ENCODE results near the gene ATP5F1E. TPM values are rescaled to one million over a fixed set of nuclear protein-coding genes. Genes with fewer than 3 reads are reported as not detected.

The ATP5F1E gene
- total and polyA plus RNA-seq, 4 donors, result 11.7 to 148 (median 27.7) TPM

- no peak overlapping the region for H3K27ac ChIP-seq (ENCODE audit: low read depth in 1 of 2, low read length in 2 of 2)
- H3K27me3 ChIP-seq (ENCODE audit: control insufficient read depth in 4 of 4, insufficient read depth in 4 of 4, low read length in 3 of 4), result no peaks in the 10 kb centered on the region
- H3K4me1 ChIP-seq (ENCODE audit: control insufficient read depth in 4 of 4, insufficient read depth in 4 of 4, low read length in 3 of 4), result peaks cover 11 to 52% (median 35%) of the 10 kb centered on the region in 4 donors
- H3K9me3 ChIP-seq (ENCODE audit: control insufficient read depth in 4 of 4, low read length in 3 of 4), result no peaks in the 10 kb centered on the region
- peak; percentile 26 for DNase-seq (ENCODE audit: low spot score)
- 95% methylated on average over 10 of the region's 10 CpGs for WGBS
- H3K36me3 ChIP-seq (ENCODE audit: control insufficient read depth in 4 of 4, insufficient read depth in 3 of 4, low read depth in 1 of 4, low read length in 3 of 4), result peaks cover 5 to 39% (median 24%) of the 10 kb centered on the region in 4 donors
- no peak overlapping the region for H3K4me3 ChIP-seq (ENCODE audit: low read depth in 1 of 3, low read length in 3 of 3)
- TF ChIP-seq CTCF (IDR thresholded peaks at IDR 0.05; ENCODE audit: low read depth, low read length, missing input control), result no peak
- TF ChIP-seq SP1 (IDR thresholded peaks at IDR 0.05), result no peak
- no peak for TF ChIP-seq EGR1 (IDR thresholded peaks at IDR 0.05; ENCODE audit: low read depth in 2 of 2)
- TF ChIP-seq RAD21 (IDR thresholded peaks at IDR 0.05), result no peak
- TF ChIP-seq YY1 (IDR thresholded peaks at IDR 0.05), result no peak
- no peak for TF ChIP-seq JUND (IDR thresholded peaks at IDR 0.05)
- TF ChIP-seq NR2F2 (IDR thresholded peaks at IDR 0.05), result no peak
- TF ChIP-seq TAF1 (conservative IDR thresholded peaks at IDR 0.05), result no peak
- no peak for TF ChIP-seq HNF4A (conservative IDR thresholded peaks at IDR 0.05)
- TF ChIP-seq, protein P1, sequence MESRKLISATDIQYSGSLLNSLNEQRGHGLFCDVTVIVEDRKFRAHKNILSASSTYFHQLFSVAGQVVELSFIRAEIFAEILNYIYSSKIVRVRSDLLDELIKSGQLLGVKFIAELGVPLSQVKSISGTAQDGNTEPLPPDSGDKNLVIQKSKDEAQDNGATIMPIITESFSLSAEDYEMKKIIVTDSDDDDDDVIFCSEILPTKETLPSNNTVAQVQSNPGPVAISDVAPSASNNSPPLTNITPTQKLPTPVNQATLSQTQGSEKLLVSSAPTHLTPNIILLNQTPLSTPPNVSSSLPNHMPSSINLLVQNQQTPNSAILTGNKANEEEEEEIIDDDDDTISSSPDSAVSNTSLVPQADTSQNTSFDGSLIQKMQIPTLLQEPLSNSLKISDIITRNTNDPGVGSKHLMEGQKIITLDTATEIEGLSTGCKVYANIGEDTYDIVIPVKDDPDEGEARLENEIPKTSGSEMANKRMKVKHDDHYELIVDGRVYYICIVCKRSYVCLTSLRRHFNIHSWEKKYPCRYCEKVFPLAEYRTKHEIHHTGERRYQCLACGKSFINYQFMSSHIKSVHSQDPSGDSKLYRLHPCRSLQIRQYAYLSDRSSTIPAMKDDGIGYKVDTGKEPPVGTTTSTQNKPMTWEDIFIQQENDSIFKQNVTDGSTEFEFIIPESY (IDR thresholded peaks at IDR 0.05), result no peak
- TF ChIP-seq FOXA2 (IDR thresholded peaks at IDR 0.05), result no peak
- TF ChIP-seq FOXA1 (IDR thresholded peaks at IDR 0.05), result no peak
- TF ChIP-seq, protein P2, sequence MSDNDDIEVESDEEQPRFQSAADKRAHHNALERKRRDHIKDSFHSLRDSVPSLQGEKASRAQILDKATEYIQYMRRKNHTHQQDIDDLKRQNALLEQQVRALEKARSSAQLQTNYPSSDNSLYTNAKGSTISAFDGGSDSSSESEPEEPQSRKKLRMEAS (IDR thresholded peaks at IDR 0.05), result no peak
- no peak for TF ChIP-seq HNF4G (IDR thresholded peaks at IDR 0.05)
- H3K9ac ChIP-seq (ENCODE audit: low read depth in 1 of 2, low read length in 2 of 2), result no peak overlapping the region
Measured at GRCh38 chr20:58989196-58989595, 42.9 kb downstream of the ATP5F1E start.

GRCh38 chr20:58988565-58988882 lies 43.6 kb downstream of the ATP5F1E start:
- Histone ChIP-seq H3K27ac (ENCODE audit: low read depth in 1 of 2, low read length in 2 of 2) (no peak overlapping the region), H3K4me1 (ENCODE audit: control insufficient read depth in 4 of 4, insufficient read depth in 4 of 4, low read length in 3 of 4) (peaks cover 11 to 53% (median 35%) of the 10 kb centered on the region in 4 donors), H3K9ac (ENCODE audit: low read depth in 1 of 2, low read length in 2 of 2) (no peak overlapping the region), H3K9me3 (ENCODE audit: control insufficient read depth in 4 of 4, low read length in 3 of 4) (no peaks in the 10 kb centered on the region), H3K4me3 (ENCODE audit: low read depth in 1 of 3, low read length in 3 of 3) (no peak overlapping the region), H3K27me3 (ENCODE audit: control insufficient read depth in 4 of 4, insufficient read depth in 4 of 4, low read length in 3 of 4) (no peaks in the 10 kb centered on the region), H3K36me3 (ENCODE audit: control insufficient read depth in 4 of 4, insufficient read depth in 3 of 4, low read depth in 1 of 4, low read length in 3 of 4) (peaks cover 5 to 39% (median 23%) of the 10 kb centered on the region in 4 donors)
- WGBS, result 96% methylated on average over 6 of the region's 6 CpGs
- TF ChIP-seq TAF1 (conservative IDR thresholded peaks at IDR 0.05) (no peak), EGR1 (IDR thresholded peaks at IDR 0.05; ENCODE audit: low read depth in 2 of 2) (no peak)
- peak; percentile 16 for DNase-seq (ENCODE audit: low spot score)

- Histone ChIP-seq H3K4me3 (ENCODE audit: low read depth in 1 of 3, low read length in 3 of 3) (no peak overlapping the region), H3K9ac (ENCODE audit: low read depth in 1 of 2, low read length in 2 of 2) (no peak overlapping the region), H3K36me3 (ENCODE audit: control insufficient read depth in 4 of 4, insufficient read depth in 3 of 4, low read depth in 1 of 4, low read length in 3 of 4) (peaks cover 5 to 35% (median 22%) of the 10 kb centered on the region in 4 donors), H3K27ac (ENCODE audit: low read depth in 1 of 2, low read length in 2 of 2) (peak overlapping the region in 1 of 2 donors; percentile 9), H3K9me3 (ENCODE audit: control insufficient read depth in 4 of 4, low read length in 3 of 4) (no peaks in the 10 kb centered on the region), H3K4me1 (ENCODE audit: control insufficient read depth in 4 of 4, insufficient read depth in 4 of 4, low read length in 3 of 4) (peaks cover 9 to 48% (median 30%) of the 10 kb centered on the region in 4 donors), H3K27me3 (ENCODE audit: control insufficient read depth in 4 of 4, insufficient read depth in 4 of 4, low read length in 3 of 4) (no peaks in the 10 kb centered on the region)
- 76% methylated on average over 9 of the region's 9 CpGs for WGBS
- DNase-seq (ENCODE audit: low spot score), result peak; percentile 30
- peak; percentile 17 for TF ChIP-seq HNF4G (IDR thresholded peaks at IDR 0.05)
- no peak for TF ChIP-seq JUND (IDR thresholded peaks at IDR 0.05)
- peak; percentile 48 for TF ChIP-seq SP1 (IDR thresholded peaks at IDR 0.05)
- no peak for TF ChIP-seq RAD21 (IDR thresholded peaks at IDR 0.05)
- peak; percentile 29 to 42 for TF ChIP-seq RXRA (IDR thresholded peaks at IDR 0.05)
- TF ChIP-seq HNF4A (conservative IDR thresholded peaks at IDR 0.05), result peak; percentile 79 to 86
Measured at GRCh38 chr20:58987790-58988564, 44.2 kb downstream of the ATP5F1E start.

Measured in liver (tissue), 9 donors.